Liver (tissue), 9 donors: ENCODE data around the gene PLA2G4B. TPM values are rescaled to one million over a fixed set of nuclear protein-coding genes. Genes with fewer than 3 reads are reported as not detected.

ENCODE experiments used
- DNase-seq: peaks from one replicate; pipeline ENCODE4 v3.0.0-alpha.2; 2017; ENCODE audit warnings: low spot score
- H3K27ac ChIP-seq, 2 donors: one replicate each; pipeline ENCODE4 v1.7.0; 2013; ENCODE audit warnings: inconsistent platforms in 2 of 2, low read length in 2 of 2, control low read depth in 1 of 2, low read depth in 1 of 2, mild to moderate bottlenecking in 1 of 2
- H3K27me3 ChIP-seq, 4 donors: one replicate each; pipeline versions ENCODE4 v1.6.1 to v1.7.0; 2013; ENCODE audit warnings: low read length in 3 of 4, inconsistent platforms in 1 of 4, mild to moderate bottlenecking in 1 of 4, moderate library complexity in 1 of 4; ENCODE audit not compliant: control insufficient read depth in 4 of 4, insufficient read depth in 4 of 4
- H3K36me3 ChIP-seq, 4 donors: one replicate each; pipeline versions ENCODE4 v1.6.1 to v1.7.0; 2013; ENCODE audit warnings: low read length in 3 of 4, mild to moderate bottlenecking in 3 of 4, low read depth in 1 of 4, moderate library complexity in 1 of 4; ENCODE audit not compliant: control insufficient read depth in 4 of 4, insufficient read depth in 3 of 4
- H3K4me1 ChIP-seq, 4 donors: one replicate each; pipeline versions ENCODE4 v1.6.1 to v1.7.0; 2013; ENCODE audit warnings: low read length in 3 of 4, mild to moderate bottlenecking in 3 of 4, moderate library complexity in 1 of 4; ENCODE audit not compliant: control insufficient read depth in 4 of 4, insufficient read depth in 4 of 4
- H3K4me3 ChIP-seq, 3 donors: one replicate each; pipeline versions ENCODE4 v1.6.1 to v1.7.0; 2013; ENCODE audit warnings: low read length in 3 of 3, control low read depth in 1 of 3, low read depth in 1 of 3, mild to moderate bottlenecking in 1 of 3
- H3K9ac ChIP-seq, 2 donors: one replicate each; pipeline ENCODE4 v1.7.0; 2013; ENCODE audit warnings: low read length in 2 of 2, mild to moderate bottlenecking in 2 of 2, moderate library complexity in 2 of 2, control low read depth in 1 of 2, low read depth in 1 of 2
- H3K9me3 ChIP-seq, 4 donors: one replicate each; pipeline versions ENCODE4 v1.6.1 to v1.7.0; 2013; ENCODE audit warnings: low read length in 3 of 4; ENCODE audit not compliant: control insufficient read depth in 4 of 4
- CTCF ChIP-seq: fragments of 150-350 bp; IDR thresholded peaks from 2 replicates; pipeline ENCODE4 v1.5.1; 2017; ENCODE audit warnings: improper control_type of control experiment, low read depth, low read length; ENCODE audit not compliant: missing input control
- EGR1 ChIP-seq, 2 donors: IDR thresholded peaks; 2 replicates each; pipeline ENCODE4 v1.6.1; 2016 to 2018; ENCODE audit warnings: antibody characterized with exemption in 2 of 2, low read depth in 2 of 2
- FOXA1 ChIP-seq: IDR thresholded peaks from 2 replicates; pipeline ENCODE4 v1.6.1; 2016; ENCODE audit warnings: antibody characterized with exemption
- FOXA2 ChIP-seq: IDR thresholded peaks from 2 replicates; pipeline ENCODE4 v1.6.1; 2016; ENCODE audit warnings: antibody characterized with exemption
- GABPA ChIP-seq, 2 donors: IDR thresholded peaks in 1 of 2; conservative IDR thresholded peaks in 1 of 2; 2 replicates each; pipeline ENCODE4 v1.6.1; 2016; ENCODE audit warnings: antibody characterized with exemption in 2 of 2, mild to moderate bottlenecking in 1 of 2, moderate library complexity in 1 of 2
- HNF4G ChIP-seq: IDR thresholded peaks from 2 replicates; pipeline ENCODE4 v1.6.1; 2016; ENCODE audit warnings: antibody characterized with exemption
- JUND ChIP-seq, 2 donors: IDR thresholded peaks; 2 replicates each; pipeline ENCODE4 v1.6.1; 2016; ENCODE audit warnings: antibody characterized with exemption in 2 of 2
- MAX ChIP-seq: IDR thresholded peaks from 2 replicates; pipeline ENCODE4 v1.6.1; 2016; ENCODE audit warnings: antibody characterized with exemption
- NR2F2 ChIP-seq: IDR thresholded peaks from 2 replicates; pipeline ENCODE4 v1.6.1; 2016; ENCODE audit warnings: antibody characterized with exemption
- RAD21 ChIP-seq, 2 donors: IDR thresholded peaks; 2 replicates each; pipeline ENCODE4 v1.6.1; 2016; ENCODE audit warnings: antibody characterized with exemption in 2 of 2, mild to moderate bottlenecking in 2 of 2
- REST ChIP-seq: IDR thresholded peaks from 2 replicates; pipeline ENCODE4 v1.6.1; 2016; ENCODE audit warnings: antibody characterized with exemption, mild to moderate bottlenecking
- RXRA ChIP-seq, 2 donors: IDR thresholded peaks; 2 replicates each; pipeline ENCODE4 v1.6.1; 2017 to 2018; ENCODE audit warnings: antibody characterized with exemption in 2 of 2, mild to moderate bottlenecking in 1 of 2
- TAF1 ChIP-seq: conservative IDR thresholded peaks from 2 replicates; pipeline ENCODE4 v1.6.1; 2016; ENCODE audit warnings: antibody characterized with exemption, mild to moderate bottlenecking
- YY1 ChIP-seq: IDR thresholded peaks from 2 replicates; pipeline ENCODE4 v1.6.1; 2016; ENCODE audit warnings: antibody characterized with exemption, mild to moderate bottlenecking
- ZBTB33 ChIP-seq: IDR thresholded peaks from 2 replicates; pipeline ENCODE4 v1.6.1; 2016; ENCODE audit warnings: antibody characterized with exemption
- WGBS: extraction: QIAGEN DNeasy Blood & Tissue Kit; methylation state at CpG from one replicate; pipeline ENCODE4 v1.1.7; 2013; 5-methylcytosine and 5-hydroxymethylcytosine counted together
- polyA plus RNA-seq, 2 donors: library from polyadenylated mRNA; stranded (reverse) in 1 of 2; unstranded in 1 of 2; fragments of 200-250 nt in 1 of 2; fragments of >200 nt in 1 of 2; fragmentation: Nextera tagmentation in 1 of 2; extraction: Ambion mirVana in 1 of 2; gene quantifications; one replicate each; pipeline versions ENCODE4 v1.2.1 to v1.2.3, GENCODE V29; 2013 to 2015
- total RNA-seq, 2 donors: library from RNA; depleted of rRNA; stranded (reverse); fragments of >200 nt; gene quantifications; one replicate each; pipeline ENCODE4 v1.2.3, GENCODE V29; 2014
- donor health status: healthy.
- donor health status: healthy.
- donor health status: healthy.
- donor health status: healthy.
- donor health status: healthy.

PLA2G4B gene
- total and polyA plus RNA-seq, 4 donors, result 0.33 to 3.6 (median 2.3) TPM

GRCh38 chr15:41847981-41848380, 9.3 kb downstream of the PLA2G4B start:
- no peak overlapping the region for H3K9ac ChIP-seq
- no peak overlapping the region for H3K4me3 ChIP-seq
- no peak for DNase-seq
- WGBS, result 97% methylated on average over 9 of the region's 9 CpGs
- no peak overlapping the region for H3K27ac ChIP-seq
- no peak for TF ChIP-seq EGR1 (IDR thresholded peaks at IDR 0.05; ENCODE audit: low read depth in 2 of 2)
- no peak for TF ChIP-seq FOXA2
- TF ChIP-seq TAF1, result no peak
- no peak for TF ChIP-seq ZBTB33
- TF ChIP-seq GABPA (IDR thresholded peaks at IDR 0.05 in 1 of 2, conservative IDR thresholded peaks at IDR 0.05 in 1 of 2), result no peak
- TF ChIP-seq NR2F2, result no peak
- H3K4me1 ChIP-seq, result no peaks in the 10 kb centered on the region
- no peaks in the 10 kb centered on the region for H3K9me3 ChIP-seq
- H3K36me3 ChIP-seq, result peaks cover 8 to 47% (median 23%) of the 10 kb centered on the region in 4 donors
- H3K27me3 ChIP-seq, result no peaks in the 10 kb centered on the region

- no peaks in the 10 kb centered on the region for H3K4me1 ChIP-seq
- H3K9ac ChIP-seq, result no peak overlapping the region
- no peak for DNase-seq
- H3K27ac ChIP-seq, result no peak overlapping the region
- no peaks in the 10 kb centered on the region for H3K27me3 ChIP-seq
- H3K4me3 ChIP-seq, result no peak overlapping the region
- no peaks in the 10 kb centered on the region for H3K9me3 ChIP-seq
- WGBS, result 88% methylated on average over 10 of the region's 10 CpGs
- peaks cover 8 to 47% (median 22%) of the 10 kb centered on the region in 4 donors for H3K36me3 ChIP-seq
- TF ChIP-seq ZBTB33 (no peak), RXRA (IDR thresholded peaks at IDR 0.05) (no peak), REST (no peak), GABPA (IDR thresholded peaks at IDR 0.05 in 1 of 2, conservative IDR thresholded peaks at IDR 0.05 in 1 of 2) (no peak), TAF1 (no peak), YY1 (no peak), MAX (no peak), NR2F2 (no peak), JUND (IDR thresholded peaks at IDR 0.05) (no peak), EGR1 (IDR thresholded peaks at IDR 0.05; ENCODE audit: low read depth in 2 of 2) (no peak), HNF4G (no peak), FOXA2 (no peak), CTCF (no peak), FOXA1 (no peak), RAD21 (IDR thresholded peaks at IDR 0.05) (no peak)
These were observed 10.0 kb downstream of the PLA2G4B start for GRCh38 chr15:41848631-41849030.
